Measurements from ENCODE around the gene ULK1. TPM values are rescaled to one million over a fixed set of nuclear protein-coding genes. Genes with fewer than 3 reads are reported as not detected.

Gene ULK1
- total RNA-seq, 1 donor from 2014 or later = 14.7 TPM

DNA sequence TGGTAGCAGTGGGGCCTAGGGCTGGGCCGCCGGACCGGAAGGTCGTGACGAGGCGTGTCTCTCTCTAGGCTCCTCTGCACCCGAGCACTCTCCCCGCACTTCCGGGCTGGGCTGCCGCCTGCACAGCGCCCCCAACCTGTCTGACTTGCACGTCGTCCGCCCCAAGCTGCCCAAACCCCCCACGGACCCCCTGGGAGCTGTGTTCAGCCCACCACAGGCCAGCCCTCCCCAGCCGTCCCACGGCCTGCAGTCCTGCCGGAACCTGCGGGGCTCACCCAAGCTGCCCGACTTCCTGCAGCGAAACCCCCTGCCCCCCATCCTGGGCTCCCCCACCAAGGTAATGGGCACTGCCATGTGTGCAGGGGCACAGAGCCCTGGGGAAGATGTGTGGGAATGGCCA is 21.4 kb downstream of the ULK1 start:
- Histone ChIP-seq H3K4me3 (ENCODE audit: low read depth, low read length) (no peak overlapping the region), H3K27me3 (ENCODE audit: control insufficient read depth, insufficient read depth, low read length) (no peaks in the 10 kb centered on the region), H3K36me3 (ENCODE audit: control insufficient read depth, insufficient read depth, low read length) (peaks cover 3% of the 10 kb centered on the region)
- TF ChIP-seq, protein P1, sequence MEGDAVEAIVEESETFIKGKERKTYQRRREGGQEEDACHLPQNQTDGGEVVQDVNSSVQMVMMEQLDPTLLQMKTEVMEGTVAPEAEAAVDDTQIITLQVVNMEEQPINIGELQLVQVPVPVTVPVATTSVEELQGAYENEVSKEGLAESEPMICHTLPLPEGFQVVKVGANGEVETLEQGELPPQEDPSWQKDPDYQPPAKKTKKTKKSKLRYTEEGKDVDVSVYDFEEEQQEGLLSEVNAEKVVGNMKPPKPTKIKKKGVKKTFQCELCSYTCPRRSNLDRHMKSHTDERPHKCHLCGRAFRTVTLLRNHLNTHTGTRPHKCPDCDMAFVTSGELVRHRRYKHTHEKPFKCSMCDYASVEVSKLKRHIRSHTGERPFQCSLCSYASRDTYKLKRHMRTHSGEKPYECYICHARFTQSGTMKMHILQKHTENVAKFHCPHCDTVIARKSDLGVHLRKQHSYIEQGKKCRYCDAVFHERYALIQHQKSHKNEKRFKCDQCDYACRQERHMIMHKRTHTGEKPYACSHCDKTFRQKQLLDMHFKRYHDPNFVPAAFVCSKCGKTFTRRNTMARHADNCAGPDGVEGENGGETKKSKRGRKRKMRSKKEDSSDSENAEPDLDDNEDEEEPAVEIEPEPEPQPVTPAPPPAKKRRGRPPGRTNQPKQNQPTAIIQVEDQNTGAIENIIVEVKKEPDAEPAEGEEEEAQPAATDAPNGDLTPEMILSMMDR (IDR thresholded peaks at IDR 0.05; ENCODE audit: insufficient read depth, low read length, poor library complexity, severe bottlenecking) = no peak
- no peak for DNase-seq (ENCODE audit: low read depth)

DNA sequence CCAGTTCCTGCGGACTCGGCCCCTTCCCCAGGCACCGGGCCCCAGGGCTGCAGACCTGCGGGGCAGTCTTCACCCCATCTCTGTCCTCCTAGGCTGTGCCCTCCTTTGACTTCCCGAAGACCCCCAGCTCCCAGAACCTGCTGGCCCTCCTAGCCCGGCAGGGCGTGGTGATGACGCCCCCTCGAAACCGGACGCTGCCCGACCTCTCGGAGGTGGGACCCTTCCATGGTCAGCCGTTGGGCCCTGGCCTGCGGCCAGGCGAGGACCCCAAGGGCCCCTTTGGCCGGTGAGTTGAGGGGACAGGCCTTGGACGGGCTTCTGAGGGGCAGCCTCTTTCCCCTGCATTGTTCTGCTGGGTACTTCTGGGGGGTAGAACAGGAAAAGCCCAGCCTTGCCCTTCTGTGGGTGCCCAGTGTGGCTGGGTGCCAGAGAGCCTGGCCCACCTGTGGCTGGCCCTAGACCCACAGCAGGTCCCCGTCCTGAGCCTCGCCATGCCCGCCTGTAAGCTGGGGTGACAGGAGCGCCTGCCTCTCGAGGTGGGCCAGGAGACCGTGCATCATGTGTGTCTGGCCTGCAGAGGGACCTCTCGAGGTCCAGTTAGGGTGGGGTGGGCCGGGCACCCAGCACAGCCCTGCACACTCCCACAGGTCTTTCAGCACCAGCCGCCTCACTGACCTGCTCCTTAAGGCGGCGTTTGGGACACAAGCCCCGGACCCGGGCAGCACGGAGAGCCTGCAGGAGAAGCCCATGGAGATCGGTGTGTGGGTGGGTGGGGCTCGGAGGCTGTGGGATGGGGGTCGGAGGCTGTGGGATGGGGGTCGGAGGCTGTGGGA is 22.1 kb downstream of the ULK1 start:
- Histone ChIP-seq H3K27me3 (ENCODE audit: control insufficient read depth, insufficient read depth, low read length) (no peaks in the 10 kb centered on the region), H3K36me3 (ENCODE audit: control insufficient read depth, insufficient read depth, low read length) (peaks cover 3% of the 10 kb centered on the region), H3K4me3 (ENCODE audit: low read depth, low read length) (no peak overlapping the region)
- TF ChIP-seq, protein P1 (IDR thresholded peaks at IDR 0.05; ENCODE audit: insufficient read depth, low read length, poor library complexity, severe bottlenecking) = no peak
- DNase-seq (ENCODE audit: low read depth) = no peak

DNA sequence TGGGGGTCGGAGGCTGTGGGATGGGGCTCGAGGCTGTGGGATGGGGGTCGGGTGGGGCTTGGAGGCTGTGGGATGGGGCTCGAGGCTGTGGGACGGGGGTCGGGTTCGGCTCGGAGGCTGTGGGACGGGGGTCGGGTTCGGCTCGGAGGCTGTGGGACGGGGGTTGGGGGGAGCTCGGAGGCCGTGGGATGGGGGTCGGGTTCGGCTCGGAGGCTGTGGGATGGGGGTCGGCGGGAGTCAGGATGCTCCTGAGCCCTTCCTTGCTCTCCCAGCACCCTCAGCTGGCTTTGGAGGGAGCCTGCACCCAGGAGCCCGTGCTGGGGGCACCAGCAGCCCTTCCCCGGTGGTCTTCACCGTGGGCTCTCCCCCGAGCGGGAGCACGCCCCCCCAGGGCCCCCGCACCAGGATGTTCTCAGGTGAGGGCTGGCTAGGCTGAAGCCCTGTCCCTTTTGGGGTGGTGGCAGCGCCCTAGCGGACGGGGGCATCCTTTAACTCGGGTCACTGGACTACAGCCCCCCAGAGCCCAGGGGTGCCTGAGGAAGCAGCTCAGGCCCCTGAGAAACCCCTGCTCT is 22.8 kb downstream of the ULK1 start:
- Histone ChIP-seq H3K36me3 (ENCODE audit: control insufficient read depth, insufficient read depth, low read length) (peaks cover 1% of the 10 kb centered on the region), H3K27me3 (ENCODE audit: control insufficient read depth, insufficient read depth, low read length) (no peaks in the 10 kb centered on the region), H3K4me3 (ENCODE audit: low read depth, low read length) (no peak overlapping the region)
- DNase-seq (ENCODE audit: low read depth) = no peak
- TF ChIP-seq, protein P1 (IDR thresholded peaks at IDR 0.05; ENCODE audit: insufficient read depth, low read length, poor library complexity, severe bottlenecking) = no peak

DNA sequence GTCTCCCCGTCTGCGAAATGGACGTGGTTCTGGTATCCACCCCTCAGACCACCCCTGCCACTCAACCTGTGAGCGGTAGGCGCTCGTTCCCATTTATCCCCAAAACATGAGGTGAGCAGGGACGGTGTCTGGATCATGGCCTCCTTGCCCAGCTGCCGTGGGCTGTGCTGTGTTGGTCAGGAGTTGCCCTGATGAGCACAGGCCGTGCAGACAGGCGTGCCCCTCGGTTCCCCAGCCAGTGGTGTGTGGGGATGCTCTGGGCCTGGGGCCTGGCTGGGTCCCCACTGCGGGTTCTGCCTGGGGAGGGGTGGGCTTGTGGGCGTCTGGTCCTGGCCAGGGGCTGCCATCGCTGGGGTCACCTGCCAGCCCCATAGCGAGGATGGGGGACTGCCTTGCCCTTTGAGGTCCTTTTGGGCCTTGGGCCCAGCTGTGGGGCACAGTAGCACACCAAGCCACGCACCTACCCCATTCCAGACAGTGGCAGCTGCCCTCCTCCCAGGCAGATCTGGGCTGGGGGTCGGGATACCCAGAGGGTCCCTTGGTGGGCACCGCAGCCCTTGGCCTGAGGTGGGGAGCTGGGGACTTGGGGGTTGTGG is 23.4 kb downstream of the ULK1 start:
- H3K4me3 ChIP-seq (ENCODE audit: low read depth, low read length) = no peak overlapping the region
- no peak for DNase-seq (ENCODE audit: low read depth)
- TF ChIP-seq, protein P1 (IDR thresholded peaks at IDR 0.05; ENCODE audit: insufficient read depth, low read length, poor library complexity, severe bottlenecking) = no peak
- H3K27me3 ChIP-seq (ENCODE audit: control insufficient read depth, insufficient read depth, low read length) = no peaks in the 10 kb centered on the region
- H3K36me3 ChIP-seq (ENCODE audit: control insufficient read depth, insufficient read depth, low read length) = peaks cover 1% of the 10 kb centered on the region

DNA sequence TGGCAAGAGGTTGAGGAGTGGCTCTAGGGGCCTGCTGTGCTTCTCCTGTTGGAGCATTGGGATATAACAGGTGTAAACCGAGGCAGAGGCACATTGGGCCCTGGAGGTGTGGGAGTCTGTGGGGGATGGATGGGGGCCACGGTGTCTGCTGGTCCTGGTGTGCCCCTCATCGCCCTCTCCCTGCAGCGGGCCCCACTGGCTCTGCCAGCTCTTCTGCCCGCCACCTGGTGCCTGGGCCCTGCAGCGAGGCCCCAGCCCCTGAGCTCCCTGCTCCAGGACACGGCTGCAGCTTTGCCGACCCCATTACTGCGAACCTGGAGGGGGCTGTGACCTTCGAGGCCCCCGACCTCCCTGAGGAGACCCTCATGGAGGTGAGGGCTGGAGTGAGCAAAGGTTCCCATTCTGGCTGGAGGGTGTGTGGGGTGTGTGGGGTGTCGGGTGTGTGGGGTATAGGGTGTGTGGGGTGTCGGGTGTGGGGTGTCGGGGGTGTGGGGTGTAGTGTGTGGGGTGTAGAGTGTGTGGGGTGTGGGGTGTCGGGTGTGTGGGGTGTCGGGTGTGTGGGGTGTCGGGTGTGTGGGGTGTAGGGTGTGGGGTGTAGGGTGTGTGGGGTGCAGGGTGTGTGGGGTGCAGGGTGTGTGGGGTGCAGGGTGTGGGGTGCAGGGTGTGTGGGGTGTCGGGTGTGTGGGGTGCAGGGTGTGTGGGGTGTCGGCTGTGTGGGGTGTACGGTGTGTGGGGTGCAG is 24.1 kb downstream of the ULK1 start:
- TF ChIP-seq, protein P1 (IDR thresholded peaks at IDR 0.05; ENCODE audit: insufficient read depth, low read length, poor library complexity, severe bottlenecking) = no peak
- DNase-seq (ENCODE audit: low read depth) = no peak
- Histone ChIP-seq H3K4me3 (ENCODE audit: low read depth, low read length) (no peak overlapping the region), H3K27me3 (ENCODE audit: control insufficient read depth, insufficient read depth, low read length) (no peaks in the 10 kb centered on the region), H3K36me3 (ENCODE audit: control insufficient read depth, insufficient read depth, low read length) (peaks cover 1% of the 10 kb centered on the region)

All from kidney epithelial cell (primary cell).